ENCODE data around the gene PRORP.

GRCh38 chr14:35116242-35116641 is 6.1 kb upstream of the PRORP start:
- TF ChIP-seq GATA2 (IDR thresholded peaks at IDR 0.05; ENCODE audit: low read depth, low read length) = no peak
- TF ChIP-seq GATA3 (IDR thresholded peaks at IDR 0.05; ENCODE audit: low read depth, low read length) = no peak

All from SH-SY5Y (cell line).